Heart left ventricle (tissue), 13 donors: ENCODE results near the gene ULK4.

Experiments used
- CTCF ChIP-seq, 12 donors: fragments of 200-600 bp; sonication (generic) in 4 of 12; IDR thresholded peaks; one replicate each; pipeline versions ENCODE4 v1.5.0 to v1.8.0; 2018 to 2022; ENCODE audit warnings: antibody characterized with exemption in 12 of 12, mild to moderate bottlenecking in 5 of 12
- POLR2A ChIP-seq, 2 donors: fragments of 450-650 bp; IDR thresholded peaks; one replicate each; pipeline ENCODE4 v1.6.1; 2017; ENCODE audit warnings: antibody characterized with exemption in 2 of 2, mild to moderate bottlenecking in 2 of 2, moderate library complexity in 2 of 2
- donor health status: ischemic (EF 13 %, LVEDD 7.1; RV severe dilation, severe dysfunction).
- donor health status: DM: no; HTN: yes; CAD: no.
- donor health status: DM: no; HTN: no; CAD: no.
- donor health status: ischemic (EF 25% LVEDD 6.9; RV normal size, moderate dysfunction).
- donor health status: ischemic (EF 25% LVEDD 5.7; RV mildly dilated, moderate dysfunction).
- donor health status: ischemic (EF 35%, LVEDD 5.7; RV mildly dilated, moderate dysfunction).
- donor health status: nonischemic (EF 11% LVEDD 7.7; RV severe dilation, severe dysfunction).
- donor health status: DM: yes; HTN: yes; CAD: no.
- donor health status: PGD.
- donor health status: ischemic (EF 29% LVEDD 5.4; RV normal size, mild dysfunction).
- donor health status: nonischemic (EF 23%, LVEDD 6.1; RV moderate dilation, normal function).

DNA sequence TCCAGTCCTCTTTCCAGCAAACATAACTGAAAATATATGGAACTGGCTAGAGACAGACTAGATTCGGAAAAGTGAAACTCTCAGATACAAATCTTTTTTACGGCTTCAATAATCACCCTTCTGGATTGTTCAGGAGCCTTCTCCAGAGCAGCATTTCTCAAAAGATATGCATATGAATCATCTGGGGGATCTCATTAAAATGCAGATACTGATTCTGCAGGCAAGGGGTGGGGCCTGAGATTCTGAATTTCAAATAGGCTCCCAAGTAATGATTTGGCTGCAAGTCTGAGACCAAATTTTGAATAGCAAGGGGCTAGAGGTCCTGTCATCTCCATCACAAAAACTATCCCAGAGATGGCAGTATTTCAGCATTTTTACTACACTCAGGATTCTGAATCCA lies 597.2 kb downstream of the ULK4 start:
- TF ChIP-seq CTCF (IDR thresholded peaks at IDR 0.05) (no peak), POLR2A (IDR thresholded peaks at IDR 0.05) (no peak)
